Measurements from ENCODE around the gene NRBP1.

GRCh38 chr2:27421660-27422250 is 6.7 kb upstream of the NRBP1 start:
- TF ChIP-seq CTCF (conservative IDR thresholded peaks at IDR 0.05; ENCODE audit: low read depth, low read length) (no peak), EZH2 (IDR thresholded peaks at IDR 0.05; ENCODE audit: low read length, unreplicated experiment) (no peak), EZH2phosphoT487 (IDR thresholded peaks at IDR 0.05; ENCODE audit: borderline replicate concordance, low read length) (no peak)

Data from PC-3 (cell line).